CD4-positive, alpha-beta T cell treated with Interleukin-21 for 1 hour (primary cell): ENCODE results near the gene LMOD1.
A peak's percentile ranks its signal among the peaks of the same experiment; 100 is the strongest.
"Not testable (repeated sequence)": the region's sequence is repeated elsewhere in the genome, so short reads cannot be mapped to it uniquely, and the experiment has no call there.

ENCODE experiments used
- DNase-seq: peaks from one replicate; pipeline ENCODE4 v3.0.0-alpha.2; 2020

The LMOD1 gene

DNA sequence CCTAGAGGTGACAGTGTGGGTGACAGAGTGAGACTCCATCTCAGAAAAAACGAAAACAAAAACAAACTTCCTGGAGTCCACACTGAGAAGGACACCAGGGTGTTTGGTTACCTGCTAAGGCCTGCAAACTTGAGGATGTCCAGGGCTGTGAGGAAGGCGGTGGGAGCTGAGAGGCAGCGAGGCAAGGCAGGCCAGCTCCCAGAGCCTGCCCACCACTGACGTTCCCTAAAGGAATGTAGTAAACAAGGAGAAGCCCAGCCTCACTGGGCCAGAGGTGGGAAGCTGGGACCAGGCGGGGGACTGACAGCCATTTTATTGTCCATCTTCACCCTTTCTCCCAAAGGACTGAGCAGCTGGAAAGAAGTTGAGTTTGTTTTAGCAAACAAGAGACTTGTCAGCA is 33.5 kb downstream of the LMOD1 start:
- no peak for DNase-seq

DNA sequence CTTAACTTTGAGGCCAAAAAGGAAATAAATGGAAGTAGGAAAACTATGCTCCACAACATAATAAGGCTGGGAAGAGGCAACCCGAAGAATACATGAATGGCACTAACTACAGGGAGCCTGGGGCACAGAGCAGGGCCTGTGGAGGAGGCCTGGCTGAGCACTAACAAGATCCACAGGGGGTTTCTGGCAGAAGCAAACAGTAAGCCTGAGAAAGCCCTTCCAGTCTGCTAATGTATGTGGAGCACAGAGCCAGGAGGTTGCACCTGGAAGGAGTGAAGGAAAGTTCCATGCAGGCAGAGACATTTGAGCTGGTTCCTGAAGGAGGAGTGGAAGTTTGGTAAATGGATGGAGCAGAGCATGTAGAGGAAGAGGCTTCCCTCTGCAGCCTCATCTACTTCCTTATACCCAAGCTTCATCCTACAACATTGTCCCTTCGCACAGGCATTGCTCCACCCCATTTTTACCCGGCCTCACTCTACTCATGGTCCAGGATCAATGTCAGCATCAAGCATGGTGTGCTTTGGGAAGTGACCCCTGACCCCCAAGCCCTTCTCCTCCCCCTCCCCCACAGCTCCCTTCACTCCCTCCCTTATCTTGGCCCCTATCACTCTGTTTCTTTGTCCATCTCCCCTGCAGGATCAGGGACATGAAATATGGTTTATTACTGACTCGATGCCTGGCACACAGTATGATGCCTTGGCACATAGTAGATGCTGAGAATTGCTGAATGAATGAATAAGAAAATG is 34.3 kb downstream of the LMOD1 start:
- DNase-seq: no peak

DNA sequence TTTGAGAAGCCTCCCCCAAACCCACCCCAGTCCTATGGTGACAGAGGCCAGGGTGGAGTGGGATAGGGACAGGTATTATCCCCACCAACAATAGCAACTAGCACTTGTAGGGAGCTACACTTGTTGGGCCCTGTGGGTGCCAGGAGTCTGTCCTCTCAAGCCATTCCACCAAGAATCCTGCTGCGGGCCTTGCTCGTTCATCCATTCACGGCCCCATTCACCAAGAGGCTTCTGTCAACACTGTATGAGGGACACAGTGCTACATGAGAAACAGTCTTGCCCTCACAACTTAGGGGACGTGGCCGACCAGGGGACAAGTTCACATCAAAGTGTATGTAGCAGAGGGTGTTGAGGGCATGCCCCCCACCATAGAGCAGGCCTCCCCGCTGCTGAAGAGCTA is 38.7 kb downstream of the LMOD1 start:
- no peak for DNase-seq

DNA sequence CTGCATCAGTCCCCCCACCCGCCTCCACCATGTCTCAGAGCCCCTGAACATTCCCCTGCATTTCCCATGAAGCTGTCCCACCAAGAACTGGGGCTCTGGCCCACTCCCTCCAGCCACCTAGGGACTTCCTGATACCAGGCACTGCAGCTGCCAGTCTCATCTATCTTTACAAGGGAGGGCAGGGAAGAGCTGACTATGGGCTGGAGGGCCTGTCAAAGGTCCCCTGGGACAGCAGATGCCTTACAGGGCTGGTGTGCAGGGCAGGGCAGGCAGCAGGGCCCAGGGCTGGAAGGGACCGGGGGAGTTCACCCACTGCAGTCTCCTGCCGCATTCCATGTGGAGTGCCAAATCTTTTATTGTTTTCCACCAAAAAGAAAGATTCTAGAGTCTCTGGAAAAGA is 40.0 kb downstream of the LMOD1 start:
- no peak for DNase-seq

DNA sequence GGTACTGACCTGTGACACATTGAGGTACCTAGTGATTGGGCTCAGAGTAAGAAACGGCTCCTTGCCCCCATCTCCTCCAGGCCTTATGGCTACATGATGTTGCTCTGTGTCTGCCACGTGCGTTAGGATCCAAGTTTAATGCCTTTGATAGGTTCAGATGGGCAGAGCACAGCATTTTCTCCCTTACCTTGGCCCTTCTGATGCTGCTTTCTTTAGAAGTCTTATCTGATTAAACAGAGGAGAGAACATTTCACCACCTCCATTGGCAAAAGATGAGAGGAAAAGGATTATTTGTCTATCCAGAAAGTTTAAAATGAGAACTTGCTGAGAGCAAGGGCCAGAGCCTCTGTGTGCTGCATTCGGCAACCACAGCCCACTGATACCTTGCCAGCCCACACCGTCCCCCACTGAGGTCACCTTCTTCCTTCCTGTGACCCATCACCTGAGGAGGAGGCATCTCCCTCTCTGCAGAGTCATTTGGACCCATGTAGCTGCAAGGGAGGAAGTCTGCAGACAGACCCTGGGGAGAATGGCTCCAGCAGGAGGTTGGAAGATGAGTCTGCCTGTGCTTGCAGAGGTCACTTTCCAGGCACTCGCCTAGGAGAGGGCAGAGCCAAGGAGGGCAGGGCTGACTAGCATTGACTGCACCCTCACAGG is 41.0 kb downstream of the LMOD1 start:
- no peak for DNase-seq

DNA sequence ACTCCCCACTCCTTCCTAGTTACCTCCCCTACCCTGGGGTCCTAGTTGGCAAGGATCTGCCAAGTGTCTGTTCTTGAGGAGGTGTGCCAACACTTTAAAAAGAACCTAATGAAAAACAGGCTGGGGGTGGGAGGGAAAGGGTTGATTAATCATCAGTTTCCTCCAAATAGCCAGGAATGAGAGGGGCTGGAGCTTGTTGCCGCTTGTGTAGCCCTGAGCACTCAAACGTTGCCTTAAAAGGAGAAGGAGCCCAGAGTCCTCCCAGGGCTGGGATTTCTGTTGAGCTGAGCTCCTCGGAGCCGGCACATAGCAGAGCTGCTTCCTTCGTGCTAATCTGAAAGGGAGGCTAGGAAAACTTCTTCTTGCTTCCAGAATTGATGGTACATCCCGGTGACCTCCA is 41.8 kb downstream of the LMOD1 start:
- no peak for DNase-seq

DNA sequence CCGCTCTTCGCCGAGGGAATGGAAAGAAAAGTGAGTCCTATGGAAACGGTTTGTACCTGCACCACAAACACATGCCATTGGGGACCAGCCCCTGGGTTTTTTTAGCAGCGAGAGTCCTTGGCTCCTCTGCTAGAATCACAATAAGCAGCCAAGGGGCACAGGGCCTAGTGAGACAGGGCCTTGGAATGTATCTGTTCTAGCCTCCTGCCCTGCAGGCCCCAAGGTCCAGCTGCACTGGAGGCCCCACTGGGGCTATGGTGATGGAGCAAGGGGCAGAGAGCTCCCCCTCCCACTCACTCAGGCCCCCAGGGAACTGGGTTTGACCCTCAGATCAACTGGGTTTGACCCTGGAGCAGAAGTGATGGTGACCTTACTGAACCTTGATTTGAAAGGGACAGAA is 43.2 kb downstream of the LMOD1 start:
- no peak for DNase-seq

DNA sequence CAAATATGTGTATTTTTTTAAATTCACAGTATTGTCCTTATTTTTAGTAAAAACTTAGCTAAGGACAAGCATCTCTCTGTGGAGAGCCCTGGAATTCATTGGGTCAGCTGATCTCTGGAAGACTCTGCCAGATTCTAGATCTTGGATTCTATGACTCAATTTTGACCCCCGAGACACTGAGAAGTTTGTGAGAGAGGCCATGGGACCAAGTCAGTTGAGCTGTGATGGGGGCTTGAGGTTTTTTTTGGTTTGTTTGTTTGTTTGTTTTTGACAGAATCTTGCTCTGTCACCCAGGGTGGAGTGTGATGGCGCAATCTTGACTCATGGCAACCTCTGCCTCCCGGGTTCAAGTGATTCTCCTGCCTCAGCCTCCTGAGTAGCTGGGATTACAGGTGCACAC is 44.1 kb downstream of the LMOD1 start:
- DNase-seq: no peak

DNA sequence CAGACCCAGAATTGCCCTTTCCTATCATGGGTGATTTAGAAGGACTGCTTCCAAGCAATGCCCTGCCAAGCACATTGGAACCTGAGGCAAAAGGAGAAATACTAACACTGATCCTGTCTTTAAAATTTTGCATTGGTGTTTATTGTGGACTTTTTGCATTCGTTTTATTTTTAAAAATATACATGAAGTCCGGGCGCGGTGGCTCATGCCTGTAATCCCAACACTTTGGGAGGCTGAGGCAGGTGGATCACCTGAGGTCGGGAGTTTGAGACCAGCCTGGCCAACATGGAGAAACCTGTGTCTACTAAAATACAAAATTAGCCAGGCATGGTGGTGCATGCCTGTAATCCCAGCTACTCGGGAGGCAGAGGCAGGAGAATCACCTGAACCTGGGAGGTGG is 45.3 kb downstream of the LMOD1 start:
- DNase-seq: not testable (repeated sequence)

DNA sequence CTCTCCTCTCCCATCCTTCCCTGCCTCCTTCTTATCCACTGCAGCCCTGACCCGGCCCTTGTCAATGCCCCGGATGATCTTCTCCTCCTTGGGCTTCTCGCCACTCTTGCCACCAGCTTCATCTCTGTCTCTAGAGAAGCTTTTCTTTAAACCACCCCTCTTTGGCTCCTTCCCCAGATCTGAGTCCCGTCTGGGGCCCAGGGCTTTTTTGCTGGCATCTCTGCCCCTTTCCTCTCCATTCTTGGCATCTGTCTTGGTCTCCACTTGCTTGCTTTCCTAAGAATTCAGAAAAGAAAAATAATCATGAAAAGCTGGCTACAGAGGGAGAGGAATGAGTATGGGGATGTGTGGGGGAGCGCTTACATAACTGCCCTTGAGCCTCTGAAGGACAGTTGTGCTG is 45.9 kb downstream of the LMOD1 start:
- DNase-seq: no peak

DNA sequence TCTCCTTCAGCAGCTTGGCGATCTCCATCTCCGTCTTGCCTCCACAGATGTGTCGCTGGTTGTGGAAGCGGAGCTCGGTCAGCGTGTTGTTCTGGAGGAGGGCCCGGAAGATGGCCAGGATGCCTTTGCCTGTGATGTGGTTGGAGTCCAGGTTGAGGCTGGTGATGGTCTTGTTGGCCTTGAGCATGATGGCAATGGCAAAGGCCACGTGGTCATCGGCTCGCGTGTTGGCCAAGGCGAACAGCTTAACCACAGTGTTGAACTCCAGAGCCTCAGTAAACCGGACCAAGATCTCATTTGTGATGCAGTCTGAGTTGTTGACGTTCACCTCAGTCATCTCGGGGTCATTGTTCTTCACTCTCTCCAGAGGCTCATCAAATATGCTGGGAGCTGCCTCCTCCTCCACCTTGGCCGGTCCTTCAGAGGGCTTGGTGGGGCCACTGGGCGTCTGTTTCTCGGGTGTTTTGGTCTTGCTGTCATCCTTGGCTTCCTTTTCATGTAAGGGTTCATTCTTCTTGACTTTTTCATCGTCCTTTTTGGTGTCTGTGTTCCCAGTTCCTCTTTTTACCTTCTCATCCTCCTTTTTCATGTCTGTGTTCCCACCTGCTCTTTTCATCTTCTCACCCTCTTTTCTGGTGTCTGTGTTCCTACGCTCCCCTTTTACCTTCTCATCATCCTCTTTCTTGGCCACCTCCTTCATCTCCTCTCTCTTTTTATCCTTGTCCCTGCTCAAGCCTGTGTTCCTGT is 46.5 kb downstream of the LMOD1 start:
- DNase-seq: no peak

DNA sequence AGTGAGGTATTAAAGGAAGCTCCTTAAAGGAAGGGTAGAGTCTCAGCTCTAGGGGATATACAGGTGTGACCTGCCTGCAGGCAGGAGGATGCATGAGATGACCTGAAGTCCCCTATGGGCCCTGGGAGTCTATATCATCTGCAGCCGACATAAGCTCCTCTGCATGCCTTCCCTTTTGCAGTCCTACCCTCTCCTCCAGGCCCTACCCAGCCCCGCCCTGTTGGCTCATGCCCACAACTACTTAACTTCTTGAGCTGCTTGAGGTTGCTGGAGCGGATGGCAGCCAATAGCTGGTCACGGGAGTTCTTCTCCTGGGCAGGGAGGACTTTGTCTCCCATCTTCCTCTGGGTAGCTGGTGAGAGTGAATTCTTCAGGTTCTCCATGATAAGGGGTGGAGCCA is 47.4 kb downstream of the LMOD1 start:
- no peak for DNase-seq

DNA sequence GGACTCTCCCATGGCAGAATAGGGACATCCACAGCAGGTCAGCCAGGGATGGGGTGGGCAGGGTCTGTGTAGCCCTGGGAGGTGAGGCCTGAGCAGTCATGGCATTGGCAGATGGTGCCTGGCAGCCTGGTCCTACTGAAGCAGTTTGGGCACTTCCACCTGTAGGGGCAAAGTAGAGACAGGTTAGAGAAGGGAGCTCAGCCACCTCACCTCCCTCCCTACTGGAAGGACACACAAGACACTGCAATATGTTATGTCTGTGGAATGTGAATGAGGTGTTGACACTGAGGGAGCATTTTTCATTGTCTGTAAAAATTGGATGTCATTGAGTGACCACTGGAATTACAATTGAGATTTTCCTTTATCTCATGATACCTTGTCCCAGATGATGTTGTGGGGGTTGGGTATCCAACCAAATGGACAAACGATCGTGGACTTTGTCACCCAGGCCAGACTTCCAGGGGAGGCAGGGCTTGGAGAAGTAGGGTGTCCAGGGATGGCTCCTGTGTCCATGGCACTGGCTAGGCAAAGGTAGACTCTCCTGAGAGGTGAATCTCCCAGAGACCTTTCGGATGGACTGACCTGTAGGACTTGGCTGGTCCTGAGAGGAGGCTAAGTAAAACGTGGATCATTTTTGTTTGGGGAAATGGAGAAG is 48.0 kb downstream of the LMOD1 start:
- no peak for DNase-seq

DNA sequence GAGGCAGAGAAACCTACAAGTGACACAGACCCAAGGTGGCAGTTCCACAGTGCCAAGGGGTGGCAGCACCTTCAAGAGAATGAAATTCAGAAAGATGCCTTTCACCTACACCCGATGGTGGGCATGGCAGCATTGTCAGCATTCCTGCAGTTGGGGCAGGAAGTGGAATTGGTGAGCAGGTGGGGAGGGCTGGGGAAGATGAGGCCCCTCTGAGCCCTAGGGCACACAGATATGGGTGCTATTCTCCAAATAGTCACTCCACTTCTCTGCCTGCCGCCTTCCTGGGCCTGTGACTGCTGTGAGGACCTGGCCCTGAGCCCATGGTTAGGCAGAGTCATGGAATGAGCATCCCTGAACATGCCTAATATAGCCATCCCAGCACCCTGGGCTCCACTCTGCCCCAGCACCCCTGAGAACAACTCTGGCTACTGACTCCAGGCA is 49.4 kb downstream of the LMOD1 start:
- DNase-seq: no peak

DNA sequence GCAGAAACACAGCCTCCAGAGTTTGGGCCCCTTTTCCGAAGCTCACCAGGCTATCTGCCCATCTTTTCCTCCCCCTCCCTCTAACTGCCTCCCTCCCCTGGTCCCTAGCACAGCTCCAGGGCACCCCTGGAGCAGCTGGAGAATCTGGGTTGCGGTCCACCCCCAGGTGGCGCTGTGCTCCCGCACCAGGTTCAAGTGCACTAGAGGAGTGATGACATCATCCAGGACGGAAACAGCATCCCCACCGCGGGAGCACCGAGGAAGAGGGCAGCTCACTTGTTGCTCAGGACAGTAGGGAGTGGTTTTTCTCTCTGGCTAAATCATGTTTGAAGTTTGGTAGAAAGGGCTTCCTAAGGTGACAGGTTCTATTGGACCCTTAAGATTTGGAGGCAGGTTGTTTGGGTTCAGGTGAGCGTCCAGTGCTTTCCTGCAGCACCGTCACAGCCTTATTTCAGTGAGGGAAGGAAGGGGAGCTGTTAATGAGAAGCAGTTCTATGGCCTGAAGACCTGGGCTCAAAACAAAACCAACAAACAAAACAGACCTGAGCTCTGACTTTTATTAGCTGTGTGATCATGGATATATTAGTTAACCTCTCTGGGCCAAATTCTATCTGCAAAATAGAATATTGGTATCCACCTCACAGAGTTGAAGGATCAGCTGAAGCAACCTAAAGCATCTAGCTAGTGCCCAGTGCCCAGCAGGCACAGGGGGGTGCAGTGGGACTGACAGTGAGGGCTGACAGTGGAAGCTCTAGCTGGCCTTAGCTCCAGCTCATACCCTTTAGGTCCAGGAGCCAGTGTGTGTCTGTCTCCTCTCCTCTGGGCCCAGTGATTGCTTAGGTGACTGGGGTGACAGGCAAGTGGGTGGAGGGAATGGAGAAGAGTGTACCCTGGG is 50.2 kb downstream of the LMOD1 start:
- peak; percentile 81 for DNase-seq

DNA sequence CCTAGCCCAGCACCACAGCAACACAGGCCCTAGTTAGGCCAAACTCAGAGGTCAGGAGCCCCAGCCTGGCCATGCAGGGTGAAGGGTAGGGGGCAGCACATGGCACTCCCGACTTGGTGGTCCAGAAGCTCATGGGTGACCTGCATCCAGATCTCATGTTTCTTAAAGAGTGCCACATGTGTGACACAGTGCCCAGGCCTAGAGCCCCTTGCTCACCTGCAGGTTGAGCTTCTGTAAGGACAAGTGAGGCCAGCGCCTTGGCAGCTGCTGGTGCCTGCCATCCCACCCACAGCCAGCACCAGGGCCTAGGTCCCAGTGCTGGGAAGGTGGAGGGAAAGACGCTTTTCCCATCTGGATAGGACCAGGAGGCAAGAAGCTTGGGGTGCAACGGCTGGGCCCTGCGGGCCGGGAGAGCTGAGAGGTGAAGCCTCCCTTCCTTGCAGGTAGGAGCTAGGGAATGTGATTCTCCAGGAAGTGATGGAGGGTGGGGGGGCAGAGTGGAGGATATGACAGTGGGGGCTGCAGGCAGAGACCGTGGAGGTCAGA is 51.2 kb downstream of the LMOD1 start:
- no peak for DNase-seq

DNA sequence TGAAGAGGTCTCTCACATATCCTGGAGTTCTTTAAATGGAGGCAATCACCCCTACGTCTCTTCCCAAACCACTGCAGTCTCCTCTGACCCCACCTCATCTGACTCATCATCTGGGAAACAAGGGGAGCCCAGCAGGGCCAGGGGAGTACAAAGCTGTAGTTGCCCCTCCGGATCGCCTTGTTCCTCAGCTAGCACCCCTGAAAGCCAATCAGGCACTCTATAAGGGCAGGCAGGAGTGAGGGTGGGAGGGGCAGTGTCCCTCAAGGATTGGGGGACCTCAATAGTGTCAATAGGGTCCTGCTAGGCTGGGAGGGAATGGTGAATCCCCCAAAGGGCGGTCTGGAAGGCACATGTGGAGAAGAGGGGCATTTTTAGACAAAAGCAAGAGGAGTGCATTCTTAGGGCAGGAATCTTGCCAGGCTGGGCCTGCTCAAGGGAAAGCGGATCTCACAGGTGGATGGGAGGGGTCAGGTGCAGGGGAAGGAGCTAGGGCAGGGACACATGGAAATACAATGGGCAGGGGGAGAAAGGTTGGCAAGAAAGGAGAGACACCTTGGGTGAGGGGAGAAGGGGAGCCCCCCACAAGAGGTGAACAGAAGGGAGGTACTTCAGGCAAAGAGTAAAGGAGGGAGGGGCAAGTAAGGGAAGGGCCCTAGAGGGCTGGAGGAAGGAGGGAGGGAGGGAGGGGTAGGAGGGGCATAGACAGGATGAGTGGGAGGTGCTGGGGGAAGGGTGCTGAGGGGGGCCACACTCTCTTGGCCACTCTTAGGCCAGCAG is 51.8 kb downstream of the LMOD1 start:
- no peak for DNase-seq

DNA sequence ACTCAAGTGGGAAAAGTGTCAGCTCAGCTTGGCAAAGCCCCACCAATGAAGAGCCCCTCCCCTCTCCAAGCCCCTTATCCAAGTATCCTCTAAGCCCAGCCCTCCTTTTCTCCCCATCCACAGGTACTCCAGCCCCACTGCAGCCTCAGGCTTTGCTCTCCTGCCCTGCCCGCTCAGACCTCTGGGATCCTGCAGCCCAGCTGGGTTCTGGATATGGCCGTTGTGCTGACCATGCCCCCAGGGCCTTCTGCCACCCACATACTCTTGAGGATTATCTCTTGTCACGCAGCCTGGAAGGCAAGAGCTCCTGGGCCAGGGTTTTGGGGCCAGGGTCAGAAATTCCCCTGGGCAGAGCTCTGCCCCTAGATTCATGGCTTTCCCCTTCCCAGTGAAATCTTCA is 52.9 kb downstream of the LMOD1 start:
- no peak for DNase-seq

DNA sequence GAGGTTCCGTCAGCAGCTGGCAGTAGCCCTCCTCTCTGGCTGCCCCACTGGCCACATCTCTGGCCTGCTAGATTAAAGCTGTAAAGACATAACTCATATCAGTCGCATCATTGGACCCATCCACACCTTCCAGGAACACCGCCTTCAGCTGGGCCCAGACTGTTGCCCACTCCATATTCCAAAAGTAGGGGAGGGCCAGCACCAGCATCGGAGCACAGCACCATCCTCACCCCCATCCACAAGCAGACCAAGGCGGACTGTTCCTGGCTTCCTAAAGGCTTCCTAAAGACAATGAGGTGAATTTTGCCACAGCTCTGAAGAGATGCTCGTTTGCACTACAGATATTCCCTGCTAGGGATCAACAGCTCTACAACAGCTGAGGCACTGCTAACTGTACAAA is 54.1 kb downstream of the LMOD1 start:
- no peak for DNase-seq

DNA sequence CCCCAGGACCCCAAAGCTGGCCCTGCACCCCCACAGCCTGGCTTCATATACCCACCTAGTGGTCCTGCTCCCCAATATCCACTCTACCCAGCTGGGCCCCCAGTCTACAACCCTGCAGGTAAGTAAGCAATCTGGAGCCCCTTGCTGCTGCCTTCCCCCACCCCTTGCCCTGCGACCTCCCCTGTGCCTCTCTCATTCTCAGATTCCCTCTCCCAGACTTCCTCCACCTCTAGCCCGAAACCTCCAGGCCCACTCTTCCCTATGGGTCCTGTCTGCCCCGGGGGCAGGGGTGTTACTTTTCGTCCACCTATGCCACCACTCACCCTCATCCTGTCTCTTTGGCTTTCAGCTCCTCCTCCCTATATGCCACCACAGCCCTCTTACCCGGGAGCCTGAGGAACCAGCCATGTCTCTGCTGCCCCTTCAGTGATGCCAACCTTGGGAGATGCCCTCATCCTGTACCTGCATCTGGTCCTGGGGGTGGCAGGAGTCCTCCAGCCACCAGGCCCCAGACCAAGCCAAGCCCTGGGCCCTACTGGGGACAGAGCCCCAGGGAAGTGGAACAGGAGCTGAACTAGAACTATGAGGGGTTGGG is 54.8 kb downstream of the LMOD1 start:
- no peak for DNase-seq
